GM21390 (cell line): ENCODE measurements around the gene PLEKHM3.

Source experiments
- ATAC-seq: cut with Tn5 transposase; IDR thresholded peaks from one replicate; pipeline ENCODE4 v1.9.1; 2021; ENCODE audit not compliant: unreplicated experiment

The PLEKHM3 gene

GRCh38 chr2:207771421-207771820 is 253.9 kb downstream of the PLEKHM3 start:
- no peak for ATAC-seq
